NCI-H1105 treated with DMSO at 0.1 percent for 48 hours (cell line): ENCODE measurements around the gene LPIN2.
"Not testable (repeated sequence)": the region's sequence is repeated elsewhere in the genome, so short reads cannot be mapped to it uniquely, and the experiment has no call there.

Source experiments
- DNase-seq: peaks from one replicate; lab custom pipeline; 2025; lab: John Stamatoyannopoulos, UW

LPIN2 gene

GRCh38 chr18:3007491-3007890, 5.5 kb downstream of the LPIN2 start:
- no peak for DNase-seq

GRCh38 chr18:3005462-3005861, 7.5 kb downstream of the LPIN2 start:
- DNase-seq, result no peak

GRCh38 chr18:3003766-3004165, 9.2 kb downstream of the LPIN2 start:
- DNase-seq, result not testable (repeated sequence)

GRCh38 chr18:3002732-3003131, 10.2 kb downstream of the LPIN2 start:
- no peak for DNase-seq

GRCh38 chr18:2998644-2999043, 14.3 kb downstream of the LPIN2 start:
- DNase-seq, result no peak

- no peak for DNase-seq
These were observed 14.9 kb downstream of the LPIN2 start for GRCh38 chr18:2997846-2998564.

GRCh38 chr18:2997429-2997828, 15.5 kb downstream of the LPIN2 start:
- DNase-seq, result no peak

- no peak for DNase-seq
These were observed 18.1 kb downstream of the LPIN2 start for GRCh38 chr18:2994603-2995432.

GRCh38 chr18:2994020-2994589, 18.8 kb downstream of the LPIN2 start:
- DNase-seq, result no peak

- no peak for DNase-seq
These were observed 19.7 kb downstream of the LPIN2 start for GRCh38 chr18:2992995-2993877.

- DNase-seq, result no peak
These were observed 21.8 kb downstream of the LPIN2 start for GRCh38 chr18:2990956-2991640.

- DNase-seq, result no peak
These were observed 24.8 kb downstream of the LPIN2 start for GRCh38 chr18:2987876-2988790.

- DNase-seq, result no peak
These were observed 26.6 kb downstream of the LPIN2 start for GRCh38 chr18:2986150-2986865.

GRCh38 chr18:2985628-2986027, 27.3 kb downstream of the LPIN2 start:
- no peak for DNase-seq

GRCh38 chr18:2984703-2985261, 28.2 kb downstream of the LPIN2 start:
- DNase-seq, result no peak

GRCh38 chr18:2984091-2984490, 28.9 kb downstream of the LPIN2 start:
- DNase-seq, result no peak

- DNase-seq, result no peak
These were observed 29.6 kb downstream of the LPIN2 start for GRCh38 chr18:2983296-2983695.

- DNase-seq, result no peak
These were observed 30.3 kb downstream of the LPIN2 start for GRCh38 chr18:2982452-2983269.
